Measurements from ENCODE around the gene FYB1.

DNA sequence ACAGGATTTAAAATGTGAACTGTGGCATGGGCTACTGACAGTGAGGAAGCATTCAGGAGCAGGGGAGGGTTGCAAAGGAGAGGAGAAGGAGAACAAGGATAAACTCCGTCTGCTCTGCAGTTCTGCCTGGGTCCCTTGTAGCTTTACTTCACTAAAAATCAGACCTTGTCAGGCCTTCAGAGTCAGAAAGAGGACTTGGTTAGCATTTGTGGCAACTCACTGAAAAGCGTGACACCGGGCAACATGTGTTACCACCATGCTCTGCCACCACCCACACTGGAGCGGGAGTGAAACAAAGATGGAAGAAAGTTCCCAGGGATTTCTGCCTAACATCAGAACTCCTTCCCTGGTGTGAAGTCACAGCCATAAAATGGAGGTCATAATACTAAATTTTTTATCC is 19.3 kb downstream of the FYB1 start:
- TF ChIP-seq, protein P1, sequence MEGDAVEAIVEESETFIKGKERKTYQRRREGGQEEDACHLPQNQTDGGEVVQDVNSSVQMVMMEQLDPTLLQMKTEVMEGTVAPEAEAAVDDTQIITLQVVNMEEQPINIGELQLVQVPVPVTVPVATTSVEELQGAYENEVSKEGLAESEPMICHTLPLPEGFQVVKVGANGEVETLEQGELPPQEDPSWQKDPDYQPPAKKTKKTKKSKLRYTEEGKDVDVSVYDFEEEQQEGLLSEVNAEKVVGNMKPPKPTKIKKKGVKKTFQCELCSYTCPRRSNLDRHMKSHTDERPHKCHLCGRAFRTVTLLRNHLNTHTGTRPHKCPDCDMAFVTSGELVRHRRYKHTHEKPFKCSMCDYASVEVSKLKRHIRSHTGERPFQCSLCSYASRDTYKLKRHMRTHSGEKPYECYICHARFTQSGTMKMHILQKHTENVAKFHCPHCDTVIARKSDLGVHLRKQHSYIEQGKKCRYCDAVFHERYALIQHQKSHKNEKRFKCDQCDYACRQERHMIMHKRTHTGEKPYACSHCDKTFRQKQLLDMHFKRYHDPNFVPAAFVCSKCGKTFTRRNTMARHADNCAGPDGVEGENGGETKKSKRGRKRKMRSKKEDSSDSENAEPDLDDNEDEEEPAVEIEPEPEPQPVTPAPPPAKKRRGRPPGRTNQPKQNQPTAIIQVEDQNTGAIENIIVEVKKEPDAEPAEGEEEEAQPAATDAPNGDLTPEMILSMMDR (conservative IDR thresholded peaks at IDR 0.05; ENCODE audit: low read depth, low read length) = no peak
- TF ChIP-seq EZH2 (IDR thresholded peaks at IDR 0.05; ENCODE audit: low read length, unreplicated experiment) = no peak
- no peak for TF ChIP-seq EZH2phosphoT487 (IDR thresholded peaks at IDR 0.05; ENCODE audit: borderline replicate concordance, low read length)

Data from PC-3 (cell line).